Esophagus (tissue), 2 donors: ENCODE data around the gene SORBS1. TPM values are rescaled to one million over a fixed set of nuclear protein-coding genes. Genes with fewer than 3 reads are reported as not detected.
A peak's percentile ranks its signal among the peaks of the same experiment; 100 is the strongest.
"Not testable (repeated sequence)": the region's sequence is repeated elsewhere in the genome, so short reads cannot be mapped to it uniquely, and the experiment has no call there.

Source experiments
- H3K27ac ChIP-seq, 2 donors: one replicate each; pipeline ENCODE4 v1.5.1; 2013; ENCODE audit warnings: low read depth in 2 of 2, mild to moderate bottlenecking in 2 of 2, inconsistent platforms in 1 of 2, low read length in 1 of 2, moderate library complexity in 1 of 2
- H3K27me3 ChIP-seq, 2 donors: one replicate each; pipeline ENCODE4 v1.6.1; 2013; ENCODE audit warnings: low read length in 2 of 2, control low read depth in 1 of 2, mild to moderate bottlenecking in 1 of 2; ENCODE audit not compliant: insufficient read depth in 2 of 2, control insufficient read depth in 1 of 2
- H3K36me3 ChIP-seq, 2 donors: one replicate each; pipeline ENCODE4 v1.6.1; 2013; ENCODE audit warnings: low read length in 1 of 2; ENCODE audit not compliant: control insufficient read depth in 2 of 2, insufficient read depth in 2 of 2
- H3K4me1 ChIP-seq, 2 donors: one replicate each; pipeline ENCODE4 v1.6.1; 2013; ENCODE audit warnings: low read length in 1 of 2; ENCODE audit not compliant: control insufficient read depth in 2 of 2, insufficient read depth in 2 of 2
- H3K4me3 ChIP-seq, 2 donors: one replicate each; pipeline ENCODE4 v1.5.1; 2013; ENCODE audit warnings: low read length in 2 of 2, mild to moderate bottlenecking in 2 of 2, low read depth in 1 of 2, moderate library complexity in 1 of 2
- H3K9me3 ChIP-seq, 2 donors: one replicate each; pipeline ENCODE4 v1.6.1; 2013; ENCODE audit warnings: mild to moderate bottlenecking in 2 of 2, low read depth in 1 of 2, low read length in 1 of 2, moderate library complexity in 1 of 2; ENCODE audit not compliant: control insufficient read depth in 2 of 2, insufficient read depth in 1 of 2
- whole genome bisulfite sequencing, 2 donors: extraction: QIAGEN DNeasy Blood & Tissue Kit; methylation state at CpG; one replicate each; pipeline ENCODE4 v1.1.7; 2013; 5-methylcytosine and 5-hydroxymethylcytosine counted together
- polyA plus RNA-seq, 2 donors: library from polyadenylated mRNA; stranded (reverse); fragments of 200-250 nt; gene quantifications; one replicate each; pipeline ENCODE4 v1.2.3, GENCODE V29; 2013
- donor health status: healthy with polysubstance abuse.
- donor health status: Bipolar disorder and iron deficiency.

SORBS1 gene
- polyA plus RNA-seq, 2 donors: 32.7 to 66.3 TPM

- H3K4me1 ChIP-seq, H3K4me3 ChIP-seq, H3K36me3 ChIP-seq, H3K27me3 ChIP-seq, H3K27ac ChIP-seq, H3K9me3 ChIP-seq: not testable (repeated sequence)
- 90 to 93% methylated on average over 7 of the region's 7 CpGs for WGBS, 2 donors
These were observed 213.8 kb downstream of the SORBS1 start for GRCh38 chr10:95347402-95347766.

- 78 to 88% methylated on average over 2 of the region's 2 CpGs for WGBS, 2 donors
- Histone ChIP-seq H3K27me3 (no peaks in the 10 kb centered on the region), H3K27ac (no peak overlapping the region), H3K4me1 (peaks cover 0 to 3% of the 10 kb centered on the region in 2 donors), H3K9me3 (no peaks in the 10 kb centered on the region), H3K36me3 (no peaks in the 10 kb centered on the region), H3K4me3 (no peak overlapping the region)
These were observed 214.3 kb downstream of the SORBS1 start for GRCh38 chr10:95346715-95347401.

DNA sequence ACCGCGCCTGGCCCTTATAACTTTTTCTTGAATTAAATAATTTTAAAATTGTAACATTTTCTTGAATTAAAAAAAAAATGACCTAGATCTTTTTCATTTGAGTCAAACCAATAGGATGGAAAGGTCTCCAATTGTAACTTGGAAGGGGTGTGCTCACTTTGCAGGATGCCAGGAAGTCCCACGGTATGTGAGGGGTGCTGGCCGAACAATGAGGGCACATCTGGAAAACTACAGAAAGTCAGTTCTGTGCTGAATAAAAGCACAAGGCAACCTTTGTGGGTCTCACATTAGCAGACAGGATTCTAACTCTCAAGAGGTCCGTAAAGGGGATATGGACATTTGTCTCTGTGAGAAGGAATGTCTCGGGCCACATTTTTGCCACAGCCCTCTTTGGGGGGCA lies 217.6 kb downstream of the SORBS1 start:
- Histone ChIP-seq H3K36me3 (peaks cover 0 to 6% of the 10 kb centered on the region in 2 donors), H3K4me1 (peaks cover 0 to 4% of the 10 kb centered on the region in 2 donors), H3K27ac (no peak overlapping the region), H3K27me3 (no peaks in the 10 kb centered on the region), H3K4me3 (no peak overlapping the region), H3K9me3 (no peaks in the 10 kb centered on the region)
- 87 to 91% methylated on average over 6 of the region's 6 CpGs for WGBS, 2 donors

- WGBS, 2 donors: 74 to 78% methylated on average over 3 of the region's 3 CpGs
- Histone ChIP-seq H3K27me3 (no peaks in the 10 kb centered on the region), H3K36me3 (peaks cover 0 to 8% of the 10 kb centered on the region in 2 donors), H3K27ac (no peak overlapping the region), H3K4me3 (no peak overlapping the region), H3K4me1 (peaks cover 0 to 4% of the 10 kb centered on the region in 2 donors), H3K9me3 (no peaks in the 10 kb centered on the region)
These were observed 219.4 kb downstream of the SORBS1 start for GRCh38 chr10:95341716-95342130.

GRCh38 chr10:95339863-95340262 lies 221.3 kb downstream of the SORBS1 start:
- no peak overlapping the region for H3K4me3 ChIP-seq
- H3K27ac ChIP-seq: no peak overlapping the region
- no peaks in the 10 kb centered on the region for H3K27me3 ChIP-seq
- no peaks in the 10 kb centered on the region for H3K9me3 ChIP-seq
- WGBS, 2 donors: 100% methylated on average over 1 of the region's 1 CpG
- peaks cover 0 to 16% of the 10 kb centered on the region in 2 donors for H3K36me3 ChIP-seq
- peaks cover 0 to 10% of the 10 kb centered on the region in 2 donors for H3K4me1 ChIP-seq

GRCh38 chr10:95337423-95338160 lies 223.6 kb downstream of the SORBS1 start:
- no peaks in the 10 kb centered on the region for H3K27me3 ChIP-seq
- peak overlapping the region in 1 of 2 donors; percentile 56 for H3K27ac ChIP-seq
- peaks cover 0 to 16% of the 10 kb centered on the region in 2 donors for H3K36me3 ChIP-seq
- no peaks in the 10 kb centered on the region for H3K9me3 ChIP-seq
- H3K4me1 ChIP-seq: peaks cover 0 to 11% of the 10 kb centered on the region in 2 donors
- no peak overlapping the region for H3K4me3 ChIP-seq
- WGBS, 2 donors: 82 to 84% methylated on average over 10 of the region's 10 CpGs

DNA sequence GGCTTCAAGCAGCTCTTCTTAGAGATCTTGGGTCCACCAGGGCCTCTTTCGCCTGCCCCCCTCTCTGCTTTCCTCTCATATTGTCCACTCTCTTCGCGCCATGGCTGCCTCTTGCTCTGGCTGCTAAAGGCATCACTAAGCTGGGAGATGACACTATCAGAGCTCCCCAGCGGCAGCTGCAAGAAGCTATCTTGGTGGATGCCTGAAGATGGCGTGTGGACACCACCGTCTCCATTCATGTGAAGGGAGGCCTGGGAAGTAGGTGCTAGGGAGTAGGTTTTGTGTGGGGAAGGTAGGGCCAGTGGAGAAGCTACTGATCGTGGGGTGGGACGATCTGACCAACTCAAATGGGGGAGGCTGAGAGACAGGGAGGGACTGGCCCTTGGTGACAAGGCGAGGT lies 224.5 kb downstream of the SORBS1 start:
- 95% methylated on average over 9 of the region's 9 CpGs for WGBS, 2 donors
- peaks cover 0 to 16% of the 10 kb centered on the region in 2 donors for H3K36me3 ChIP-seq
- H3K4me1 ChIP-seq: peaks cover 0 to 11% of the 10 kb centered on the region in 2 donors
- peak overlapping the region in 1 of 2 donors; percentile 7 for H3K27ac ChIP-seq
- H3K4me3 ChIP-seq: no peak overlapping the region
- no peaks in the 10 kb centered on the region for H3K27me3 ChIP-seq
- H3K9me3 ChIP-seq: no peaks in the 10 kb centered on the region

- no peaks in the 10 kb centered on the region for H3K27me3 ChIP-seq
- H3K4me3 ChIP-seq: no peak overlapping the region
- peak overlapping the region in 1 of 2 donors; percentile 7 for H3K27ac ChIP-seq
- peaks cover 0 to 11% of the 10 kb centered on the region in 2 donors for H3K4me1 ChIP-seq
- H3K9me3 ChIP-seq: no peaks in the 10 kb centered on the region
- peaks cover 0 to 16% of the 10 kb centered on the region in 2 donors for H3K36me3 ChIP-seq
- 90 to 96% methylated on average over 19 of the region's 19 CpGs for WGBS, 2 donors
These were observed 225.1 kb downstream of the SORBS1 start for GRCh38 chr10:95335933-95336699.

- Histone ChIP-seq H3K4me1 (peaks cover 0 to 11% of the 10 kb centered on the region in 2 donors), H3K36me3 (peaks cover 0 to 16% of the 10 kb centered on the region in 2 donors), H3K4me3 (no peak overlapping the region), H3K27ac (peak overlapping the region; percentile 55 to 91), H3K9me3 (no peaks in the 10 kb centered on the region), H3K27me3 (no peaks in the 10 kb centered on the region)
- WGBS, 2 donors: 71 to 80% methylated on average over 3 of the region's 3 CpGs
These were observed 226.4 kb downstream of the SORBS1 start for GRCh38 chr10:95334805-95335144.
